Adipocyte (in vitro differentiated cells): ENCODE measurements around the gene CIAO1.
"Not testable (repeated sequence)": the region's sequence is repeated elsewhere in the genome, so short reads cannot be mapped to it uniquely, and the experiment has no call there.

Experiments
- DNase-seq: peaks from one replicate; pipeline ENCODE4 v3.0.0-alpha.2; 2015; ENCODE audit warnings: low read depth
- H3K27me3 ChIP-seq: replicated peaks from 2 replicates; pipeline ENCODE4 v1.7.0; 2013; ENCODE audit warnings: mild to moderate bottlenecking, low read length, moderate library complexity; ENCODE audit not compliant: control insufficient read depth, insufficient read depth
- H3K36me3 ChIP-seq: 2 replicates; pipeline ENCODE4 v1.7.0; 2013; ENCODE audit warnings: low read length, mild to moderate bottlenecking, moderate library complexity; ENCODE audit not compliant: control insufficient read depth, insufficient read depth, severe bottlenecking
- H3K4me1 ChIP-seq: 2 replicates; pipeline ENCODE4 v1.7.0; 2013; ENCODE audit warnings: mild to moderate bottlenecking, low read length, moderate library complexity; ENCODE audit not compliant: control insufficient read depth, insufficient read depth
- H3K4me3 ChIP-seq: 2 replicates; pipeline ENCODE4 v1.7.0; 2013; ENCODE audit warnings: mild to moderate bottlenecking, low read length, moderate library complexity
- H3K9ac ChIP-seq: 2 replicates; pipeline ENCODE4 v1.7.0; 2013; ENCODE audit warnings: mild to moderate bottlenecking, low read length, moderate library complexity
- H3K9me3 ChIP-seq: 2 replicates; pipeline ENCODE4 v1.7.0; 2013; ENCODE audit warnings: mild to moderate bottlenecking, low read length, moderate library complexity; ENCODE audit not compliant: control insufficient read depth

Gene CIAO1

DNA sequence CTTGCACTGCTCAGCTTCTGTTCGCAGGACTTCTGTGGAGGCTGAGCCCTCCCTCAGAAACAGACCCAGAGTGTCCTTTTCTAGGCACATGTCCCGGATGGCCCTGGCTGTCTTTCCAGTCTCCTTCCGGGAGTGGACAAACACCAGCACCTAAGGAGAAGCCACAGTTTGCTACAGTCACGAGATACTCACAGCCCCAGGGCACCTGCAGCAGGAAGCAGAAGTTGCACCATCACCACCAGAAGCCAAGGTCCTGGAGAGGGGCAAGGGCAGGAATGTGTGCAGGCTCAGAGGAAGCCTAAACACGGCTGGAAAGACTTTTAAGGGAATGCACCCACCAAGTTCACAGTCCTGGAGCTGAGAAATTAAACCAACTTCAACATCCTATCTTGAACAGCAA lies 25.7 kb downstream of the CIAO1 start:
- Histone ChIP-seq H3K36me3 (peaks cover 98% of the 10 kb centered on the region), H3K27me3 (no peaks in the 10 kb centered on the region), H3K9ac (no peak overlapping the region), H3K9me3 (no peaks in the 10 kb centered on the region), H3K4me1 (no peaks in the 10 kb centered on the region), H3K4me3 (no peak overlapping the region)
- DNase-seq: no peak

- H3K27me3 ChIP-seq, H3K9me3 ChIP-seq, H3K4me1 ChIP-seq, H3K4me3 ChIP-seq, H3K9ac ChIP-seq, DNase-seq: not testable (repeated sequence)
- peaks cover 98% of the 10 kb centered on the region for H3K36me3 ChIP-seq
These were observed 28.2 kb downstream of the CIAO1 start for GRCh38 chr2:96294271-96294670.

- H3K9ac ChIP-seq: no peak overlapping the region
- no peaks in the 10 kb centered on the region for H3K4me1 ChIP-seq
- H3K9me3 ChIP-seq: no peaks in the 10 kb centered on the region
- H3K27me3 ChIP-seq: no peaks in the 10 kb centered on the region
- H3K4me3 ChIP-seq: no peak overlapping the region
- no peak for DNase-seq
- peaks cover 96% of the 10 kb centered on the region for H3K36me3 ChIP-seq
These were observed 30.9 kb downstream of the CIAO1 start for GRCh38 chr2:96296925-96297324.

DNA sequence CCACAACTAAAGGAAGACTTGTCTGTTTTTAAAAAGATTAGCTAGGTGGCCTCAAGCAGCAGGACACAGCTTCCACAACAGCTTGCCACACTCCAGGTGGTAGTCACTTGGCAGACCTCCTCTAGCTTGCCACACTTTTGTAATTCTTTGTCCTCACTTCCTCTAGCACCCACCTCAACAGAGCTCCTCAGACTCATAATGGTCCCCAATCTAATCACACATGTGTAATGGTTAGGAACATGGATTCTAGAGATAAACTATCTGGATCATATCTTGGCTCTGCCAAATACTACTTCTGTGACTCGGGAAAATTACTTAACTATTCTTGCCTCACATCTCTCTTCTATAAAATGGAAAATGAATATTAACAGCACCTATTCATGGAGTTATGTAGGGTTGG lies 35.8 kb downstream of the CIAO1 start:
- Histone ChIP-seq H3K4me1 (peaks cover 18% of the 10 kb centered on the region), H3K36me3 (peaks cover 71% of the 10 kb centered on the region), H3K4me3 (no peak overlapping the region), H3K9me3 (no peaks in the 10 kb centered on the region), H3K27me3 (no peaks in the 10 kb centered on the region), H3K9ac (no peak overlapping the region)
- no peak for DNase-seq

- no peak for DNase-seq
- Histone ChIP-seq H3K4me1 (peaks cover 18% of the 10 kb centered on the region), H3K4me3 (peak overlapping the region; percentile 99)
These were observed 38.6 kb downstream of the CIAO1 start for GRCh38 chr2:96304606-96305005.

GRCh38 chr2:96305091-96305978 lies 39.3 kb downstream of the CIAO1 start, which contains the start of gene SNRNP200:
SNRNP200 (minus strand) TSS chr2:96305546; CDS start chr2:96305437, 109 bp downstream.
- DNase-seq: peak; percentile 94
- Histone ChIP-seq H3K9ac (peak within 1 kb of the TSS; percentile 92), H3K4me1 (peaks cover 18% of the 10 kb centered on the region), H3K4me3 (peak within 1 kb of the TSS; percentile 99), H3K36me3 (peaks cover 36% of the 10 kb centered on the region), H3K9me3 (no peaks in the 10 kb centered on the region), H3K27me3 (no peaks in the 10 kb centered on the region)

More at GRCh38 chr2:96304606-96305005, 38.6 kb downstream of the CIAO1 start:
- peak overlapping the region; percentile 92 for H3K9ac ChIP-seq
- H3K36me3 ChIP-seq: peaks cover 44% of the 10 kb centered on the region
- H3K27me3 ChIP-seq: no peaks in the 10 kb centered on the region
- no peaks in the 10 kb centered on the region for H3K9me3 ChIP-seq

DNA sequence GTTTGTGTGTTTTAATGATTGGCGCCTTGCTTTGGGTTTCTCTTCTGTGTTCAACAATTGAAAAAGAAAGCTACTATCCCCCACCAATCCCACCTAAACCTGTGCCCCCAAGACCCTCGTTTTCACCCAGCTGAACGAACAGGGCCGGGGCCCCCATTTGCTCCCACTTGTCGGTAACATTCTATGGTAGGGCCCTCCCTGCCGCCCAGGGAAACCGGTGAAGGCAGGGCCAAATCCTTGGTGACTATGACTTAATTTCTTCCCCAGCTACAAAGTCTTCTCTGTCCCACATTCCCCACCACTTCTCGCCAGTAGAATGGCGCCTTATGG lies 39.9 kb downstream of the CIAO1 start:
- no peak for DNase-seq
- H3K9ac ChIP-seq: peak overlapping the region; percentile 92
- H3K36me3 ChIP-seq: peaks cover 32% of the 10 kb centered on the region
- H3K27me3 ChIP-seq: no peaks in the 10 kb centered on the region
- peak overlapping the region; percentile 99 for H3K4me3 ChIP-seq
- no peaks in the 10 kb centered on the region for H3K9me3 ChIP-seq
- H3K4me1 ChIP-seq: peaks cover 18% of the 10 kb centered on the region

DNA sequence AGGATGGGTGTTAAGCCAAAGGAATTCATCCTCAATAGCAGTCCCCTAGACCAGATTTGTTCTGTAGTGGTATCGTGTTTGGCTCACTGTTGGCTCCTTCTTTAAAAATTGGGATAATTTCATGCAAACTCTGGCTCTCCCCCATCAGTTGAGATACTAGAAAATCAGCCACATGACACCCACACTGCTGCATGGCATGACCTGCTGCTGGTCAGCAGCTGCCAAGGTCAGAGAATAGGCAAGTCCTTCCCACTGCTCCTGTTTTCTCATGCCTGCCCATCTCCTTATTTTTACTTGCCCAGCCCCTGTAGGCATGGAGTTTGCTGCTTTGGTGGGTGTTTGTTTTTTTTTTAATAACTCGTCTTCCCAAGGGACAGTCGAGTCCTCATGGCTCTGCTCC lies 40.3 kb downstream of the CIAO1 start:
- DNase-seq: no peak
- peak overlapping the region; percentile 99 for H3K4me3 ChIP-seq
- H3K4me1 ChIP-seq: peaks cover 18% of the 10 kb centered on the region

GRCh38 chr2:96308248-96308647 lies 42.2 kb downstream of the CIAO1 start:
- Histone ChIP-seq H3K4me3 (no peak overlapping the region), H3K27me3 (no peaks in the 10 kb centered on the region), H3K9ac (no peak overlapping the region), H3K4me1 (peaks cover 25% of the 10 kb centered on the region), H3K36me3 (peaks cover 9% of the 10 kb centered on the region), H3K9me3 (no peaks in the 10 kb centered on the region)
- DNase-seq: no peak

More for the DNA sequence above, 40.3 kb downstream of the CIAO1 start:
- peak overlapping the region; percentile 92 for H3K9ac ChIP-seq
- no peaks in the 10 kb centered on the region for H3K9me3 ChIP-seq
- H3K27me3 ChIP-seq: no peaks in the 10 kb centered on the region
- peaks cover 28% of the 10 kb centered on the region for H3K36me3 ChIP-seq

GRCh38 chr2:96315005-96315399 lies 49.0 kb downstream of the CIAO1 start:
- H3K4me3 ChIP-seq: no peak overlapping the region
- H3K4me1 ChIP-seq: peaks cover 33% of the 10 kb centered on the region
- no peaks in the 10 kb centered on the region for H3K36me3 ChIP-seq
- no peak for DNase-seq
- no peak overlapping the region for H3K9ac ChIP-seq
- no peaks in the 10 kb centered on the region for H3K9me3 ChIP-seq
- H3K27me3 ChIP-seq: no peaks in the 10 kb centered on the region

DNA sequence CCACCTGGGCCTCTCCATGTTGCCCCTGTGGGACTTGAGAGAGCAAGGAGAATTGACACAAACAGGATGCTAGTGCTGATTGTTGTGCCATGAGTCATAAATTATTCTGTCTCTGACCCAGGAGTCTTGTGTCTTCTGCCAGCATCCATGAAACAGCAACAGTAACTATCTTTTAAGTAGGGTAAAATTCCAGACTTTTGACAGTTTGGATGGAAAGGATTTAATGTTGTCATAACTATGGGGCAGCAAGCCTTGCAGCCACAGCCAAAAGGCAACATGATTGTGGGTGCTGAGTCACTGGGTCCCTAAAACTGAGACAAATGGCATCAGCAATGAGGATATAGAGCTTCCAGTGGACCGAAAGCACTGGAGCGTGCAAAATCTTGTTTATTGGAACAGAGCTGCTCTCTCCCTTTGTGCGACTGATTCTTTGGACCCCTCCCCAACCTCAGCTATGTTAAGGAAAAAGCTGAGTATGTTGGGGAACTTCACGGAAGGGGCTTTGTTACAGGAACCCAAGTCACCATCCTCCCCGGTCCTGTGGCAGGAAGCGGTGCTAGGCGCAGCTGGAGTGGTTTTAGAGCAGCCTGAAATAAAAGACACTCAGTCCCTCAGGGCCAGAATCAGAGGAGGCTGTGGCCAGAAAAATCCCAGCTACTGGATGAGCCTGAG lies 49.5 kb downstream of the CIAO1 start:
- H3K4me1 ChIP-seq: peaks cover 33% of the 10 kb centered on the region
- H3K4me3 ChIP-seq: peak overlapping the region; percentile 14
- no peaks in the 10 kb centered on the region for H3K9me3 ChIP-seq
- DNase-seq: peak; percentile 48
- H3K9ac ChIP-seq: peak overlapping the region; percentile 11
- H3K36me3 ChIP-seq: no peaks in the 10 kb centered on the region
- no peaks in the 10 kb centered on the region for H3K27me3 ChIP-seq
